T-helper 9 cell (primary cell): Measurements from ENCODE around the gene C5orf58.

ENCODE experiments used
- DNase-seq: peaks from one replicate; pipeline ENCODE4 v3.0.0-alpha.2; 2020
- total RNA-seq, 2 donors: gene quantifications; one replicate each; lab custom pipeline; 2026; lab: John Stamatoyannopoulos, UW

C5orf58 gene
- 0 reads per million in 2 donors for total RNA-seq

- no peak for DNase-seq
Measured at GRCh38 chr5:170232786-170233185, at the start of gene C5orf58. Gene C5orf58 (plus strand): TSS chr5:170232985. CDS start chr5:170234977, 1,992 bp downstream.

- peak; percentile 7 for DNase-seq
Measured at GRCh38 chr5:170183816-170184687, 48.7 kb upstream of the C5orf58 start.

GRCh38 chr5:170184737-170185136 is 48.0 kb upstream of the C5orf58 start:
- no peak for DNase-seq

GRCh38 chr5:170186156-170186555 is 46.6 kb upstream of the C5orf58 start:
- DNase-seq, result no peak

- DNase-seq, result no peak
Measured at GRCh38 chr5:170186856-170187255, 45.9 kb upstream of the C5orf58 start.

- no peak for DNase-seq
Measured at GRCh38 chr5:170190436-170191134, 42.2 kb upstream of the C5orf58 start.

- no peak for DNase-seq
Measured at GRCh38 chr5:170192829-170193228, 40.0 kb upstream of the C5orf58 start.

GRCh38 chr5:170195961-170196360 is 36.8 kb upstream of the C5orf58 start:
- no peak for DNase-seq

GRCh38 chr5:170200876-170201275 is 31.9 kb upstream of the C5orf58 start:
- DNase-seq, result no peak

GRCh38 chr5:170201311-170201710 is 31.5 kb upstream of the C5orf58 start:
- no peak for DNase-seq

GRCh38 chr5:170202117-170202516 is 30.7 kb upstream of the C5orf58 start:
- no peak for DNase-seq

GRCh38 chr5:170204202-170204601 is 28.6 kb upstream of the C5orf58 start:
- no peak for DNase-seq

- DNase-seq, result no peak
Measured at GRCh38 chr5:170206216-170206615, 26.6 kb upstream of the C5orf58 start.

- DNase-seq, result no peak
Measured at GRCh38 chr5:170206958-170207357, 25.8 kb upstream of the C5orf58 start.

GRCh38 chr5:170211575-170212334 is 21.0 kb upstream of the C5orf58 start:
- DNase-seq, result no peak

- DNase-seq, result no peak
Measured at GRCh38 chr5:170216257-170216864, 16.4 kb upstream of the C5orf58 start.

- no peak for DNase-seq
Measured at GRCh38 chr5:170217831-170218230, 15.0 kb upstream of the C5orf58 start.

- DNase-seq, result no peak
Measured at GRCh38 chr5:170218726-170219125, 14.1 kb upstream of the C5orf58 start.

- no peak for DNase-seq
Measured at GRCh38 chr5:170219615-170220014, 13.2 kb upstream of the C5orf58 start.

GRCh38 chr5:170220191-170220590 is 12.6 kb upstream of the C5orf58 start:
- no peak for DNase-seq

GRCh38 chr5:170221327-170221741 is 11.5 kb upstream of the C5orf58 start:
- DNase-seq, result no peak

- no peak for DNase-seq
Measured at GRCh38 chr5:170223360-170223759, 9.4 kb upstream of the C5orf58 start.

GRCh38 chr5:170223906-170224305 is 8.9 kb upstream of the C5orf58 start:
- no peak for DNase-seq
